ENCODE results near the gene ODF2.

ODF2 gene

DNA sequence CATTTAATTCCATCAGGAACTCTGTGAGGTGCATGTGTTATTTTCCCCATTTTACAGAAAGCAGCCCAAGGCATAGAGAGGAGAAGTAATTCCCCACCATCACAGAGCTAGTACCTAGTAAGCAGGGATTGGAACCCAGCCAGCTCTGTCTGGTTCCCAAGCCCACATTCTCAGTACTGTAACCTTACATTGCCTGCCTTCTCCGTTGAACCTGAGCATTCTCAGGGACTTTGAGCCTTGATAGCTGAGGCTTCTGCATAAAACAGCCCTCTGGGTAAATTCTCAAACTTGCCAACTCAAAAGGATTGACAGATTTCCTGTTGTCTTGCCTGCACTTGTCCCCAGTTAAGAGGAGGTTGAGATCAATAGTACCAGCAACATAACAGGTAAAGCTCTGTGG, 39.5 kb downstream of the ODF2 start:
- TF ChIP-seq ZFP30 (CRISPR knock-in tag; IDR thresholded peaks at IDR 0.05) (no peak), ZNF565 (CRISPR knock-in tag; conservative IDR thresholded peaks at IDR 0.05; ENCODE audit: low read depth) (no peak), BACH2 (CRISPR knock-in tag; IDR thresholded peaks at IDR 0.05; ENCODE audit: borderline replicate concordance) (no peak), ZC3H10 (CRISPR knock-in tag; IDR thresholded peaks at IDR 0.05) (no peak), ZFP3 (CRISPR knock-in tag; IDR thresholded peaks at IDR 0.05) (no peak), ZNF70 (CRISPR knock-in tag; IDR thresholded peaks at IDR 0.05) (no peak), TCF4 (CRISPR knock-in tag; IDR thresholded peaks at IDR 0.05; ENCODE audit: borderline replicate concordance) (no peak), ESRRG (CRISPR knock-in tag; IDR thresholded peaks at IDR 0.05) (no peak), RARB (CRISPR knock-in tag; IDR thresholded peaks at IDR 0.05) (no peak), TOX (CRISPR knock-in tag; IDR thresholded peaks at IDR 0.05; ENCODE audit: borderline replicate concordance) (no peak), OSR1 (CRISPR knock-in tag; IDR thresholded peaks at IDR 0.05) (no peak), ZNF8 (CRISPR knock-in tag; IDR thresholded peaks at IDR 0.05) (no peak), SNAI2 (CRISPR knock-in tag; IDR thresholded peaks at IDR 0.05) (no peak), ISL1 (CRISPR knock-in tag; IDR thresholded peaks at IDR 0.05) (no peak)
- TF ChIP-seq, protein P1, sequence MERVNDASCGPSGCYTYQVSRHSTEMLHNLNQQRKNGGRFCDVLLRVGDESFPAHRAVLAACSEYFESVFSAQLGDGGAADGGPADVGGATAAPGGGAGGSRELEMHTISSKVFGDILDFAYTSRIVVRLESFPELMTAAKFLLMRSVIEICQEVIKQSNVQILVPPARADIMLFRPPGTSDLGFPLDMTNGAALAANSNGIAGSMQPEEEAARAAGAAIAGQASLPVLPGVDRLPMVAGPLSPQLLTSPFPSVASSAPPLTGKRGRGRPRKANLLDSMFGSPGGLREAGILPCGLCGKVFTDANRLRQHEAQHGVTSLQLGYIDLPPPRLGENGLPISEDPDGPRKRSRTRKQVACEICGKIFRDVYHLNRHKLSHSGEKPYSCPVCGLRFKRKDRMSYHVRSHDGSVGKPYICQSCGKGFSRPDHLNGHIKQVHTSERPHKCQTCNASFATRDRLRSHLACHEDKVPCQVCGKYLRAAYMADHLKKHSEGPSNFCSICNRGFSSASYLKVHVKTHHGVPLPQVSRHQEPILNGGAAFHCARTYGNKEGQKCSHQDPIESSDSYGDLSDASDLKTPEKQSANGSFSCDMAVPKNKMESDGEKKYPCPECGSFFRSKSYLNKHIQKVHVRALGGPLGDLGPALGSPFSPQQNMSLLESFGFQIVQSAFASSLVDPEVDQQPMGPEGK (CRISPR knock-in tag; IDR thresholded peaks at IDR 0.05; ENCODE audit: borderline replicate concordance): no peak
- TF ChIP-seq, protein P2, sequence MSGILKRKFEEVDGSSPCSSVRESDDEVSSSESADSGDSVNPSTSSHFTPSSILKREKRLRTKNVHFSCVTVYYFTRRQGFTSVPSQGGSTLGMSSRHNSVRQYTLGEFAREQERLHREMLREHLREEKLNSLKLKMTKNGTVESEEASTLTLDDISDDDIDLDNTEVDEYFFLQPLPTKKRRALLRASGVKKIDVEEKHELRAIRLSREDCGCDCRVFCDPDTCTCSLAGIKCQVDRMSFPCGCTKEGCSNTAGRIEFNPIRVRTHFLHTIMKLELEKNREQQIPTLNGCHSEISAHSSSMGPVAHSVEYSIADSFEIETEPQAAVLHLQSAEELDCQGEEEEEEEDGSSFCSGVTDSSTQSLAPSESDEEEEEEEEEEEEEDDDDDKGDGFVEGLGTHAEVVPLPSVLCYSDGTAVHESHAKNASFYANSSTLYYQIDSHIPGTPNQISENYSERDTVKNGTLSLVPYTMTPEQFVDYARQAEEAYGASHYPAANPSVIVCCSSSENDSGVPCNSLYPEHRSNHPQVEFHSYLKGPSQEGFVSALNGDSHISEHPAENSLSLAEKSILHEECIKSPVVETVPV (CRISPR knock-in tag; IDR thresholded peaks at IDR 0.05): no peak
- TF ChIP-seq, protein P3, sequence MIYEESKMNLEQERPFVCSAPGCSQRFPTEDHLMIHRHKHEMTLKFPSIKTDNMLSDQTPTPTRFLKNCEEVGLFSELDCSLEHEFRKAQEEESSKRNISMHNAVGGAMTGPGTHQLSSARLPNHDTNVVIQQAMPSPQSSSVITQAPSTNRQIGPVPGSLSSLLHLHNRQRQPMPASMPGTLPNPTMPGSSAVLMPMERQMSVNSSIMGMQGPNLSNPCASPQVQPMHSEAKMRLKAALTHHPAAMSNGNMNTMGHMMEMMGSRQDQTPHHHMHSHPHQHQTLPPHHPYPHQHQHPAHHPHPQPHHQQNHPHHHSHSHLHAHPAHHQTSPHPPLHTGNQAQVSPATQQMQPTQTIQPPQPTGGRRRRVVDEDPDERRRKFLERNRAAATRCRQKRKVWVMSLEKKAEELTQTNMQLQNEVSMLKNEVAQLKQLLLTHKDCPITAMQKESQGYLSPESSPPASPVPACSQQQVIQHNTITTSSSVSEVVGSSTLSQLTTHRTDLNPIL (CRISPR knock-in tag; IDR thresholded peaks at IDR 0.05; ENCODE audit: low read depth): no peak
- TF ChIP-seq, protein P4, sequence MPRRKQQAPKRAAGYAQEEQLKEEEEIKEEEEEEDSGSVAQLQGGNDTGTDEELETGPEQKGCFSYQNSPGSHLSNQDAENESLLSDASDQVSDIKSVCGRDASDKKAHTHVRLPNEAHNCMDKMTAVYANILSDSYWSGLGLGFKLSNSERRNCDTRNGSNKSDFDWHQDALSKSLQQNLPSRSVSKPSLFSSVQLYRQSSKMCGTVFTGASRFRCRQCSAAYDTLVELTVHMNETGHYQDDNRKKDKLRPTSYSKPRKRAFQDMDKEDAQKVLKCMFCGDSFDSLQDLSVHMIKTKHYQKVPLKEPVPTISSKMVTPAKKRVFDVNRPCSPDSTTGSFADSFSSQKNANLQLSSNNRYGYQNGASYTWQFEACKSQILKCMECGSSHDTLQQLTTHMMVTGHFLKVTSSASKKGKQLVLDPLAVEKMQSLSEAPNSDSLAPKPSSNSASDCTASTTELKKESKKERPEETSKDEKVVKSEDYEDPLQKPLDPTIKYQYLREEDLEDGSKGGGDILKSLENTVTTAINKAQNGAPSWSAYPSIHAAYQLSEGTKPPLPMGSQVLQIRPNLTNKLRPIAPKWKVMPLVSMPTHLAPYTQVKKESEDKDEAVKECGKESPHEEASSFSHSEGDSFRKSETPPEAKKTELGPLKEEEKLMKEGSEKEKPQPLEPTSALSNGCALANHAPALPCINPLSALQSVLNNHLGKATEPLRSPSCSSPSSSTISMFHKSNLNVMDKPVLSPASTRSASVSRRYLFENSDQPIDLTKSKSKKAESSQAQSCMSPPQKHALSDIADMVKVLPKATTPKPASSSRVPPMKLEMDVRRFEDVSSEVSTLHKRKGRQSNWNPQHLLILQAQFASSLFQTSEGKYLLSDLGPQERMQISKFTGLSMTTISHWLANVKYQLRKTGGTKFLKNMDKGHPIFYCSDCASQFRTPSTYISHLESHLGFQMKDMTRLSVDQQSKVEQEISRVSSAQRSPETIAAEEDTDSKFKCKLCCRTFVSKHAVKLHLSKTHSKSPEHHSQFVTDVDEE (CRISPR knock-in tag; IDR thresholded peaks at IDR 0.05): no peak
- ATAC-seq: no peak

DNA sequence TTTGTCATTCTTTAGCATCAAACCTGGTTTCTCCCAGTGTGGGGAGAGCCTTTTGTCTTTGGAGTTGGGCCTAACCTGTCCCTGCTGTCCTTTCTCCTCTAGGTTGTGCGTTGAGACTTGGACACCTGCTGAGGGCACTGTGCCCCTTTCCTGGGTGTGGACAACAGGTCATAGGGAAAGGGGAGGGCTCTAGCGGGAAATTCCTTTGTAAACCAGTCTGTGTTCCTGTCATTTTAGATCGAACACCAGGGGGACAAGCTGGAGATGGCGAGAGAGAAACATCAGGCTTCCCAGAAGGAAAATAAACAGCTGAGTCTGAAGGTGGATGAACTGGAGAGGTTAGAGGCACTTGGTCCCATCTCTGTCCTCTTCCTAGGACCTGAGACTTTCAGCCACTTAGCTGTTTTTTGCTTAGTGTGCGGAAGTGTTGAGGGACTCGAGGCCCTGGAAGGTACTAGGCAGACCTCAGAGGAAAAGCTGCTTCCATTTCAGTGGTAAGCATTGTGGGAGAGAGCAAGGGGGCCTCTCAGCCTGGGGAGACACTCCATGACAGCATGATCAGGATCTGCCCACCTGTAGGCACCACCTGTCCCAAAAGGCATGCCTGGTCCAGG, 40.1 kb downstream of the ODF2 start:
- ATAC-seq: no peak
- TF ChIP-seq ZFP30 (CRISPR knock-in tag; IDR thresholded peaks at IDR 0.05) (no peak), ESRRG (CRISPR knock-in tag; IDR thresholded peaks at IDR 0.05) (no peak), GLIS3 (CRISPR knock-in tag; IDR thresholded peaks at IDR 0.05) (no peak), ZC3H10 (CRISPR knock-in tag; IDR thresholded peaks at IDR 0.05) (no peak), ZNF565 (CRISPR knock-in tag; conservative IDR thresholded peaks at IDR 0.05; ENCODE audit: low read depth) (no peak), ZFP3 (CRISPR knock-in tag; IDR thresholded peaks at IDR 0.05) (no peak), CSDC2 (CRISPR knock-in tag; IDR thresholded peaks at IDR 0.05) (no peak), ZNF70 (CRISPR knock-in tag; IDR thresholded peaks at IDR 0.05) (no peak), ARNTL (CRISPR knock-in tag; IDR thresholded peaks at IDR 0.05; ENCODE audit: borderline replicate concordance, low read depth) (no peak), BACH2 (CRISPR knock-in tag; IDR thresholded peaks at IDR 0.05; ENCODE audit: borderline replicate concordance) (no peak), RARB (CRISPR knock-in tag; IDR thresholded peaks at IDR 0.05) (no peak)
- TF ChIP-seq, protein P4 (CRISPR knock-in tag; IDR thresholded peaks at IDR 0.05): no peak
- TF ChIP-seq, protein P1 (CRISPR knock-in tag; IDR thresholded peaks at IDR 0.05; ENCODE audit: borderline replicate concordance): no peak
